HepG2 (cell line): Measurements from ENCODE around the gene CLIC4. TPM values are rescaled to one million over a fixed set of nuclear protein-coding genes. Genes with fewer than 3 reads are reported as not detected.
A peak's percentile ranks its signal among the peaks of the same experiment; 100 is the strongest.

Experiments
- CHD4 ChIP-seq: fragments of 200-600 bp; sonication (generic); IDR thresholded peaks from 2 replicates; pipeline ENCODE4 v1.7.0; 2017; ENCODE audit warnings: mild to moderate bottlenecking, low read length, borderline replicate concordance
- FOXP1 ChIP-seq, 2 experiments: fragments of 450-650 bp in 1 of 2; IDR thresholded peaks; 2 replicates each; pipeline ENCODE4 v1.6.1; 2017 to 2018; ENCODE audit warnings: antibody characterized with exemption in 1 of 2
- HDAC1 ChIP-seq: sonication (generic); formaldehyde crosslinking; IDR thresholded peaks from 2 replicates; pipeline ENCODE4 v1.5.1; 2020; ENCODE audit warnings: mild to moderate bottlenecking, missing genetic modification reagents
- MAFK ChIP-seq, 2 experiments: IDR thresholded peaks in 1 of 2; conservative IDR thresholded peaks in 1 of 2; 2 replicates each; pipeline ENCODE4 v1.6.1; 2011; ENCODE audit warnings: improper control_type of control experiment in 2 of 2, low read length in 2 of 2
- MXD4 ChIP-seq: IDR thresholded peaks from 2 replicates; pipeline ENCODE4 v1.6.1; 2016; ENCODE audit warnings: mild to moderate bottlenecking, missing biosample characterization, missing genetic modification reagents
- NRL ChIP-seq: sonication (generic); formaldehyde crosslinking; IDR thresholded peaks from 2 replicates; pipeline ENCODE4 v1.5.0; 2020; ENCODE audit warnings: missing genetic modification reagents, mild to moderate bottlenecking, moderate library complexity, borderline replicate concordance
- POLR2AphosphoS5 ChIP-seq: IDR thresholded peaks from 2 replicates; pipeline ENCODE4 v1.6.1; 2012; ENCODE audit warnings: low read depth, low read length
- PRPF4 ChIP-seq: fragments of 200-400 bp; formaldehyde crosslinking; IDR thresholded peaks from 2 replicates; pipeline ENCODE4 v1.6.1; 2016; ENCODE audit warnings: low read length, low read depth; ENCODE audit not compliant: poor library complexity, severe bottlenecking
- REL ChIP-seq: sonication (generic); formaldehyde crosslinking; conservative IDR thresholded peaks from 2 replicates; pipeline ENCODE4 v1.8.0; 2022; ENCODE audit warnings: mild to moderate bottlenecking, missing genetic modification reagents, moderate library complexity
- SKI ChIP-seq: fragments of 450-650 bp; IDR thresholded peaks from one replicate; pipeline ENCODE4 v1.6.1; 2018; ENCODE audit warnings: mild to moderate bottlenecking; ENCODE audit not compliant: partially characterized antibody
- TAF1 ChIP-seq: sonication (generic); formaldehyde crosslinking; IDR thresholded peaks from 2 replicates; pipeline ENCODE4 v1.4.0; 2020; ENCODE audit warnings: missing genetic modification reagents
- YEATS2 ChIP-seq: sonication (generic); formaldehyde crosslinking; IDR thresholded peaks from 2 replicates; pipeline ENCODE4 v1.4.0; 2020; ENCODE audit warnings: missing genetic modification reagents, borderline replicate concordance
- ZNF687 ChIP-seq: sonication (generic); formaldehyde crosslinking; IDR thresholded peaks from 2 replicates; pipeline ENCODE4 v1.5.1; 2020; ENCODE audit warnings: mild to moderate bottlenecking, missing genetic modification reagents, moderate library complexity
- polyA plus RNA-seq, 8 experiments: library from polyadenylated mRNA; depleted of rRNA in 3 of 8; stranded (reverse) in 7 of 8; unstranded in 1 of 8; fragments of >200 nt; fragmentation: Illumina TruSeq in 4 of 8; extraction: Trizol in 4 of 8; gene quantifications; 2 replicates each; pipeline versions ENCODE4 v1.2.1 to v1.2.3, GENCODE V29; 2011 to 2016; ENCODE audit warnings: low read depth in 4 of 8, missing spikeins in 1 of 8, mixed read lengths in 1 of 8; ENCODE audit not compliant: insufficient read depth in 1 of 8
- total RNA-seq, 5 experiments: library from RNA; depleted of rRNA; stranded (reverse); fragments of >200 nt; fragmentation: Illumina TruSeq; extraction: Trizol; gene quantifications; 2 replicates each; pipeline ENCODE4 v1.2.3, GENCODE V29; 2016; ENCODE audit warnings: low read depth in 1 of 5
- TF ChIP-seq, protein P1 (sequence below): sonication (generic); formaldehyde crosslinking; IDR thresholded peaks from 2 replicates; pipeline ENCODE4 v1.4.0; 2020; ENCODE audit warnings: missing genetic modification reagents, borderline replicate concordance
- TF ChIP-seq, protein P2 (sequence below): sonication (generic); formaldehyde crosslinking; IDR thresholded peaks from 2 replicates; pipeline ENCODE4 v1.4.0; 2020; ENCODE audit warnings: low read depth, missing genetic modification reagents

The CLIC4 gene
- total and polyA plus RNA-seq, 2 of the 13 experiments (the other 11 are each of a cell fraction or from before 2014, with no cell fraction given) = 23.3 to 77.4 TPM

- TF ChIP-seq ZNF687 (CRISPR knock-in tag) (no peak), POLR2AphosphoS5 (no peak), TAF1 (no peak), MAFK (conservative IDR thresholded peaks at IDR 0.05 in 1 of 2, IDR thresholded peaks at IDR 0.05 in 1 of 2; ENCODE audit: low read length in 2 of 2) (peak in 1 of 2 experiments; percentile 95; a peak in 2 of 4 replicates), REL (CRISPR knock-in tag) (no peak), FOXP1 (IDR thresholded peaks at IDR 0.05) (no peak), FOXP1 (CRISPR knock-in tag; IDR thresholded peaks at IDR 0.05) (peak; percentile 57; the same call in 1 of the 2 replicates), PRPF4 (no peak), NRL (CRISPR knock-in tag) (no peak), CHD4 (no peak), HDAC1 (peak; percentile 85), MXD4 (CRISPR knock-in tag) (no peak), SKI (peak; percentile 84), YEATS2 (CRISPR knock-in tag) (peak; percentile 50; the same call in 1 of the 2 replicates)
- TF ChIP-seq, protein P1, sequence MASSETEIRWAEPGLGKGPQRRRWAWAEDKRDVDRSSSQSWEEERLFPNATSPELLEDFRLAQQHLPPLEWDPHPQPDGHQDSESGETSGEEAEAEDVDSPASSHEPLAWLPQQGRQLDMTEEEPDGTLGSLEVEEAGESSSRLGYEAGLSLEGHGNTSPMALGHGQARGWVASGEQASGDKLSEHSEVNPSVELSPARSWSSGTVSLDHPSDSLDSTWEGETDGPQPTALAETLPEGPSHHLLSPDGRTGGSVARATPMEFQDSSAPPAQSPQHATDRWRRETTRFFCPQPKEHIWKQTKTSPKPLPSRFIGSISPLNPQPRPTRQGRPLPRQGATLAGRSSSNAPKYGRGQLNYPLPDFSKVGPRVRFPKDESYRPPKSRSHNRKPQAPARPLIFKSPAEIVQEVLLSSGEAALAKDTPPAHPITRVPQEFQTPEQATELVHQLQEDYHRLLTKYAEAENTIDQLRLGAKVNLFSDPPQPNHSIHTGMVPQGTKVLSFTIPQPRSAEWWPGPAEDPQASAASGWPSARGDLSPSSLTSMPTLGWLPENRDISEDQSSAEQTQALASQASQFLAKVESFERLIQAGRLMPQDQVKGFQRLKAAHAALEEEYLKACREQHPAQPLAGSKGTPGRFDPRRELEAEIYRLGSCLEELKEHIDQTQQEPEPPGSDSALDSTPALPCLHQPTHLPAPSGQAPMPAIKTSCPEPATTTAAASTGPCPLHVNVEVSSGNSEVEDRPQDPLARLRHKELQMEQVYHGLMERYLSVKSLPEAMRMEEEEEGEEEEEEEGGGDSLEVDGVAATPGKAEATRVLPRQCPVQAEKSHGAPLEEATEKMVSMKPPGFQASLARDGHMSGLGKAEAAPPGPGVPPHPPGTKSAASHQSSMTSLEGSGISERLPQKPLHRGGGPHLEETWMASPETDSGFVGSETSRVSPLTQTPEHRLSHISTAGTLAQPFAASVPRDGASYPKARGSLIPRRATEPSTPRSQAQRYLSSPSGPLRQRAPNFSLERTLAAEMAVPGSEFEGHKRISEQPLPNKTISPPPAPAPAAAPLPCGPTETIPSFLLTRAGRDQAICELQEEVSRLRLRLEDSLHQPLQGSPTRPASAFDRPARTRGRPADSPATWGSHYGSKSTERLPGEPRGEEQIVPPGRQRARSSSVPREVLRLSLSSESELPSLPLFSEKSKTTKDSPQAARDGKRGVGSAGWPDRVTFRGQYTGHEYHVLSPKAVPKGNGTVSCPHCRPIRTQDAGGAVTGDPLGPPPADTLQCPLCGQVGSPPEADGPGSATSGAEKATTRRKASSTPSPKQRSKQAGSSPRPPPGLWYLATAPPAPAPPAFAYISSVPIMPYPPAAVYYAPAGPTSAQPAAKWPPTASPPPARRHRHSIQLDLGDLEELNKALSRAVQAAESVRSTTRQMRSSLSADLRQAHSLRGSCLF = no peak
- TF ChIP-seq, protein P2, sequence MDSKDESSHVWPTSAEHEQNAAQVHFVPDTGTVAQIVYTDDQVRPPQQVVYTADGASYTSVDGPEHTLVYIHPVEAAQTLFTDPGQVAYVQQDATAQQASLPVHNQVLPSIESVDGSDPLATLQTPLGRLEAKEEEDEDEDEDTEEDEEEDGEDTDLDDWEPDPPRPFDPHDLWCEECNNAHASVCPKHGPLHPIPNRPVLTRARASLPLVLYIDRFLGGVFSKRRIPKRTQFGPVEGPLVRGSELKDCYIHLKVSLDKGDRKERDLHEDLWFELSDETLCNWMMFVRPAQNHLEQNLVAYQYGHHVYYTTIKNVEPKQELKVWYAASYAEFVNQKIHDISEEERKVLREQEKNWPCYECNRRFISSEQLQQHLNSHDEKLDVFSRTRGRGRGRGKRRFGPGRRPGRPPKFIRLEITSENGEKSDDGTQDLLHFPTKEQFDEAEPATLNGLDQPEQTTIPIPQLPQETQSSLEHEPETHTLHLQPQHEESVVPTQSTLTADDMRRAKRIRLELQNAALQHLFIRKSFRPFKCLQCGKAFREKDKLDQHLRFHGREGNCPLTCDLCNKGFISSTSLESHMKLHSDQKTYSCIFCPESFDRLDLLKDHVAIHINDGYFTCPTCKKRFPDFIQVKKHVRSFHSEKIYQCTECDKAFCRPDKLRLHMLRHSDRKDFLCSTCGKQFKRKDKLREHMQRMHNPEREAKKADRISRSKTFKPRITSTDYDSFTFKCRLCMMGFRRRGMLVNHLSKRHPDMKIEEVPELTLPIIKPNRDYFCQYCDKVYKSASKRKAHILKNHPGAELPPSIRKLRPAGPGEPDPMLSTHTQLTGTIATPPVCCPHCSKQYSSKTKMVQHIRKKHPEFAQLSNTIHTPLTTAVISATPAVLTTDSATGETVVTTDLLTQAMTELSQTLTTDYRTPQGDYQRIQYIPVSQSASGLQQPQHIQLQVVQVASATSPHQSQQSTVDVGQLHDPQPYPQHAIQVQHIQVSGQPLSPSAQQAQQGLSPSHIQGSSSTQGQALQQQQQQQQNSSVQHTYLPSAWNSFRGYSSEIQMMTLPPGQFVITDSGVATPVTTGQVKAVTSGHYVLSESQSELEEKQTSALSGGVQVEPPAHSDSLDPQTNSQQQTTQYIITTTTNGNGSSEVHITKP (CRISPR knock-in tag) = no peak
Observed at GRCh38 chr1:24767351-24767750, 22.1 kb downstream of the CLIC4 start (continued).
